Measurements from ENCODE around the gene MIPOL1.

GRCh38 chr14:37330910-37331309 is 133.2 kb downstream of the MIPOL1 start:
- TF ChIP-seq CTCF (IDR thresholded peaks at IDR 0.05 in 8 of 11, conservative IDR thresholded peaks at IDR 0.05 in 3 of 11) (no peak), POLR2AphosphoS5 (IDR thresholded peaks at IDR 0.05) (no peak)
